PFSK-1 (cell line): ENCODE results near the gene ITGA1.

Source experiments
- FOXP2 ChIP-seq: optimal IDR thresholded peaks from 2 replicates; pipeline ENCODE3; 2011; ENCODE audit warnings: borderline replicate concordance, control low read depth, inconsistent platforms; ENCODE audit not compliant: insufficient read depth; ENCODE audit errors: extremely low read length, extremely low read depth
- POLR2AphosphoS5 ChIP-seq: IDR thresholded peaks from 2 replicates; pipeline ENCODE4 v1.6.1; 2012; ENCODE audit warnings: low read depth, mild to moderate bottlenecking, control low read depth, low read length, moderate library complexity
- REST ChIP-seq, 2 experiments: IDR thresholded peaks; 2 replicates each; pipeline versions ENCODE4 v1.6.1 to v1.8.0; 2011 to 2012; ENCODE audit warnings: low read depth in 2 of 2, low read length in 2 of 2, control low read depth in 1 of 2, inconsistent platforms in 1 of 2, mild to moderate bottlenecking in 1 of 2, moderate library complexity in 1 of 2; ENCODE audit not compliant: insufficient read depth in 1 of 2
- SIN3A ChIP-seq: IDR thresholded peaks from 2 replicates; pipeline ENCODE4 v1.6.1; 2012; ENCODE audit warnings: mild to moderate bottlenecking, low read length, moderate library complexity, borderline replicate concordance; ENCODE audit not compliant: insufficient read depth
- TAF1 ChIP-seq: IDR thresholded peaks from 2 replicates; pipeline ENCODE4 v1.6.1; 2012; ENCODE audit warnings: low read length, control low read depth, borderline replicate concordance; ENCODE audit not compliant: insufficient read depth

DNA sequence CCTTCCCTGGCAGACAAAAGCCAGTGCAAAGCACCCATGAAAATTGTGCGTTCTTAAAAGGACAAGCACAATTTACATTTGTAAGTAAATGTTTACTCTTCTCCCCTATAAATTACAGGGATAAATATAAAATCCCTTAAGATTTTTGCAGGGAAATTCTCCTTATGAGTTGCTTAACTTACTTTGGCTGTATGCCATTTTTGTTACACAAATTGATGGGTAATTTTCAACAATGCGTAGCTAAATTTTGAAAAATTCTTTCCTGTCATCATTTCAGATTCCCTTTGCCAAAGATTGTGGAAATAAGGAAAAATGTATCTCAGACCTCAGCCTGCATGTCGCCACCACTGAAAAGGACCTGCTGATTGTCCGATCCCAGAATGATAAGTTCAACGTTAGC, 137.3 kb downstream of the ITGA1 start:
- TF ChIP-seq POLR2AphosphoS5 (no peak), TAF1 (no peak), SIN3A (no peak), REST (IDR thresholded peaks at IDR 0.05; ENCODE audit: insufficient read depth in 1 of 2, low read depth in 2 of 2, low read length in 2 of 2) (no peak), FOXP2 (no peak)
